ENCODE data around the gene ADAMTS6.

- TF ChIP-seq CTCF (IDR thresholded peaks at IDR 0.05; ENCODE audit: low read depth, low read length, poor library complexity, severe bottlenecking), result no peak
- no peak for TF ChIP-seq EZH2phosphoT487 (IDR thresholded peaks at IDR 0.05; ENCODE audit: borderline replicate concordance, low read length)
These were observed 364.2 kb downstream of the ADAMTS6 start for GRCh38 chr5:65117525-65117924.
